Fibroblast of lung (primary cell): ENCODE measurements around the gene HEBP2. TPM values are rescaled to one million over a fixed set of nuclear protein-coding genes. Genes with fewer than 3 reads are reported as not detected.
A peak's percentile ranks its signal among the peaks of the same experiment; 100 is the strongest.

Experiments
- DNase-seq, 2 donors: peaks; one replicate each; pipeline versions ENCODE4 v3.0.0 to v3.0.0-alpha.2; 2010; ENCODE audit warnings: low read depth in 2 of 2
- H2AFZ ChIP-seq: 2 replicates; pipeline ENCODE4 v1.5.1; 2012; ENCODE audit warnings: low read length, control low read depth, inconsistent platforms
- H3K27ac ChIP-seq: 2 replicates; pipeline ENCODE4 v1.5.1; 2011; ENCODE audit warnings: low read length, control low read depth; ENCODE audit not compliant: insufficient read depth
- H3K27me3 ChIP-seq: 2 replicates; pipeline ENCODE4 v1.5.1; 2011; ENCODE audit warnings: mild to moderate bottlenecking, low read length; ENCODE audit not compliant: control insufficient read depth, insufficient read depth
- H3K36me3 ChIP-seq: 2 replicates; pipeline ENCODE4 v1.5.1; 2011; ENCODE audit warnings: low read length; ENCODE audit not compliant: control insufficient read depth, insufficient read depth
- H3K4me1 ChIP-seq: 2 replicates; pipeline ENCODE4 v1.5.1; 2011; ENCODE audit warnings: low read length; ENCODE audit not compliant: control insufficient read depth, insufficient read depth; ENCODE audit errors: extremely low read depth
- H3K4me2 ChIP-seq: 2 replicates; pipeline ENCODE4 v1.5.1; 2011; ENCODE audit warnings: low read length, control low read depth; ENCODE audit not compliant: insufficient read depth; ENCODE audit errors: extremely low read depth
- H3K4me3 ChIP-seq, 4 experiments: fragments of 200-600 bp in 1 of 4; sonication (generic) in 1 of 4; replicated peaks in 1 of 4; 2 replicates each; pipeline ENCODE4 v1.5.1; 2011 to 2016; ENCODE audit warnings: low read length in 4 of 4, low read depth in 3 of 4, mild to moderate bottlenecking in 3 of 4, control low read depth in 2 of 4, inconsistent platforms in 1 of 4, mixed read lengths in 1 of 4; ENCODE audit not compliant: insufficient read depth in 1 of 4; ENCODE audit errors: control extremely low read depth in 1 of 4
- H3K79me2 ChIP-seq: 2 replicates; pipeline ENCODE4 v1.5.1; 2012; ENCODE audit warnings: mild to moderate bottlenecking, low read length, inconsistent platforms; ENCODE audit not compliant: control insufficient read depth, insufficient read depth
- H3K9ac ChIP-seq: 2 replicates; pipeline ENCODE4 v1.5.1; 2011; ENCODE audit warnings: mild to moderate bottlenecking, low read length, control low read depth; ENCODE audit not compliant: insufficient read depth
- H3K9me3 ChIP-seq: 2 replicates; pipeline ENCODE4 v1.5.1; 2012; ENCODE audit warnings: low read depth, low read length; ENCODE audit not compliant: control insufficient read depth, insufficient read depth
- H4K20me1 ChIP-seq: 2 replicates; pipeline ENCODE4 v1.5.1; 2011; ENCODE audit warnings: low read length; ENCODE audit not compliant: control insufficient read depth, insufficient read depth; ENCODE audit errors: extremely low read depth
- EZH2 ChIP-seq: IDR thresholded peaks from 2 replicates; pipeline ENCODE4 v1.5.1; 2012; ENCODE audit warnings: low read length, control low read depth, mild to moderate bottlenecking; ENCODE audit errors: missing control alignments
- polyA plus RNA-seq, 2 donors: library from polyadenylated mRNA; depleted of rRNA in 1 of 2; stranded (reverse) in 1 of 2; unstranded in 1 of 2; fragments of >200 nt; gene quantifications; 2 replicates each; pipeline ENCODE4 v1.2.1, GENCODE V29; 2011 to 2012; ENCODE audit warnings: missing spikeins in 1 of 2
- total RNA-seq: library from RNA; depleted of rRNA; stranded (reverse); fragments of >200 nt; gene quantifications from 2 replicates; pipeline ENCODE4 v1.2.1, GENCODE V29; 2014
- TF ChIP-seq, protein P1 (sequence below), 2 donors: IDR thresholded peaks in 1 of 2; conservative IDR thresholded peaks in 1 of 2; 1 replicate in 1 of 2; 2 replicates in 1 of 2; pipeline ENCODE4 v1.5.1; 2011 to 2012; ENCODE audit warnings: low read length in 2 of 2, control low read depth in 1 of 2, inconsistent platforms in 1 of 2, low read depth in 1 of 2, mild to moderate bottlenecking in 1 of 2

HEBP2 gene
- total and polyA plus RNA-seq, 2 donors (not counting 1 experiment from before 2014, with no cell fraction given) = 21.5 to 30.0 TPM

DNA sequence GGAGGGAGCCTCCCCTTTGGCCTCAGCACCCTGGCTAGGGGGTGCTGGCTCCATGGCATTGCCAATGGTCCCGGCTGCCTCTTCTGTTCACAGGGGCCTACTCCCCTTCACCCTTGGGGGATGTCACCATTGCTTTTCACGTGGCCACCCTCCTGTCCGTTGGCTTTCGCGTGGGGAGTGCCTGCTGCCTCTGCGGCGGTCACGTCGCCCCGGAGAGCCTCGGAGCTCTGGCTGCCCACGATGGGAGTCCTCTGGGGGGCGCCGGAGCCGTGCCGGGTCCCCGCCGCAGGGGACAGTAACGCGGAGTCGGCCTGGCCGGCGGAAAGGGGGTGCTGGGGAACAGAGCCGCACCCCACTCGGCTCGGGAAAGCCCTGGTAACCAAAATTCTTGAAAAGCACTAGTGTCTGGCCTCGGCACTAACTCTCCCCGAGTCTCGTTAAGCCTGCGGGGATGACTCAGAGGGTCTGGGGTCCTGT is 661 bp upstream of the HEBP2 start:
- TF ChIP-seq EZH2 = no peak
- TF ChIP-seq, protein P1, sequence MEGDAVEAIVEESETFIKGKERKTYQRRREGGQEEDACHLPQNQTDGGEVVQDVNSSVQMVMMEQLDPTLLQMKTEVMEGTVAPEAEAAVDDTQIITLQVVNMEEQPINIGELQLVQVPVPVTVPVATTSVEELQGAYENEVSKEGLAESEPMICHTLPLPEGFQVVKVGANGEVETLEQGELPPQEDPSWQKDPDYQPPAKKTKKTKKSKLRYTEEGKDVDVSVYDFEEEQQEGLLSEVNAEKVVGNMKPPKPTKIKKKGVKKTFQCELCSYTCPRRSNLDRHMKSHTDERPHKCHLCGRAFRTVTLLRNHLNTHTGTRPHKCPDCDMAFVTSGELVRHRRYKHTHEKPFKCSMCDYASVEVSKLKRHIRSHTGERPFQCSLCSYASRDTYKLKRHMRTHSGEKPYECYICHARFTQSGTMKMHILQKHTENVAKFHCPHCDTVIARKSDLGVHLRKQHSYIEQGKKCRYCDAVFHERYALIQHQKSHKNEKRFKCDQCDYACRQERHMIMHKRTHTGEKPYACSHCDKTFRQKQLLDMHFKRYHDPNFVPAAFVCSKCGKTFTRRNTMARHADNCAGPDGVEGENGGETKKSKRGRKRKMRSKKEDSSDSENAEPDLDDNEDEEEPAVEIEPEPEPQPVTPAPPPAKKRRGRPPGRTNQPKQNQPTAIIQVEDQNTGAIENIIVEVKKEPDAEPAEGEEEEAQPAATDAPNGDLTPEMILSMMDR (conservative IDR thresholded peaks at IDR 0.05 in 1 of 2, IDR thresholded peaks at IDR 0.05 in 1 of 2; ENCODE audit: low read depth in 1 of 2, low read length in 2 of 2) = peak; percentile 14
- H3K36me3 ChIP-seq = peaks cover 7% of the 10 kb centered on the region
- peak overlapping the region; percentile 88 for H2AFZ ChIP-seq
- peak overlapping the region; percentile 72 to 91 (median 75) for H3K4me3 ChIP-seq
- peak overlapping the region; percentile 52 for H3K27ac ChIP-seq
- no peaks in the 10 kb centered on the region for H3K27me3 ChIP-seq
- H3K4me1 ChIP-seq = no peaks in the 10 kb centered on the region
- H3K4me2 ChIP-seq = peak overlapping the region; percentile 90
- peak overlapping the region; percentile 68 for H3K9ac ChIP-seq
- H3K79me2 ChIP-seq = no peaks in the 10 kb centered on the region
- DNase-seq = peak in 1 of 2 donors; percentile 20
- no peaks in the 10 kb centered on the region for H3K9me3 ChIP-seq
- no peaks in the 10 kb centered on the region for H4K20me1 ChIP-seq

GRCh38 chr6:138404666-138405337 is 779 bp downstream of the HEBP2 start:
- TF ChIP-seq, protein P1 (conservative IDR thresholded peaks at IDR 0.05 in 1 of 2, IDR thresholded peaks at IDR 0.05 in 1 of 2; ENCODE audit: low read depth in 1 of 2, low read length in 2 of 2) = no peak
- TF ChIP-seq EZH2 = no peak
- peak overlapping the region; percentile 75 for H3K4me2 ChIP-seq
- H3K4me3 ChIP-seq = peak overlapping the region; percentile 72 to 91 (median 78)
- no peaks in the 10 kb centered on the region for H3K79me2 ChIP-seq
- peak overlapping the region; percentile 55 for H2AFZ ChIP-seq
- no peaks in the 10 kb centered on the region for H3K9me3 ChIP-seq
- H3K36me3 ChIP-seq = peaks cover 12% of the 10 kb centered on the region
- H4K20me1 ChIP-seq = no peaks in the 10 kb centered on the region
- DNase-seq = peak in 1 of 2 donors; percentile 5
- H3K9ac ChIP-seq = peak overlapping the region; percentile 68
- H3K4me1 ChIP-seq = no peaks in the 10 kb centered on the region
- H3K27ac ChIP-seq = peak overlapping the region; percentile 52
- H3K27me3 ChIP-seq = no peaks in the 10 kb centered on the region

DNA sequence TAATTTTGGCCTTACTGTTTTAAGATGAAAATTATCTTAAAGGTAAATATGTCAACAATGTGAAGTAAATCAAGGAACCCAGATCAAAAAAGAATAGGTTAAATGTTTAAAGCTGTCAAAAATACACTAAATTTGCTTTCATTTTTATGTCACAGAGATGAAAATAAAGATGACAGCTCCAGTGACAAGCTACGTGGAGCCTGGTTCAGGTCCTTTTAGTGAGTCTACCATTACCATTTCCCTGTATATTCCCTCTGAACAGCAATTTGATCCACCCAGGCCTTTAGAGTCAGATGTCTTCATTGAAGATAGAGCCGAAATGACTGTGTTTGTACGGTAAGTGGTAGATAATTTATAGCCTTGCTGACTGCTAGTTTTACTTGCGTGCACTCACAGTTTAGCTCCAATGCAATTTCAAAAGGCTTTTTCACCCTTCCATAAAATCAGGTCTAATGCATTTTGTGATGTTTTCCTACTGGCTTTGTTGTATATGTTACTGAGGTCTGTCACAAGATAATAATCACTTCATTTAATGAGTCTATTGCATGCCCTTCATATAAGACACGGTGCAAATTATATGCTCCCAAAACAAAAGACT is 1.9 kb downstream of the HEBP2 start:
- H3K27ac ChIP-seq = no peak overlapping the region
- no peaks in the 10 kb centered on the region for H3K79me2 ChIP-seq
- peaks cover 8% of the 10 kb centered on the region for H3K4me1 ChIP-seq
- no peak overlapping the region for H3K4me2 ChIP-seq
- H2AFZ ChIP-seq = no peak overlapping the region
- peaks cover 12% of the 10 kb centered on the region for H3K36me3 ChIP-seq
- H3K4me3 ChIP-seq = no peak overlapping the region
- no peaks in the 10 kb centered on the region for H3K27me3 ChIP-seq
- H3K9me3 ChIP-seq = no peaks in the 10 kb centered on the region
- no peak for TF ChIP-seq EZH2
- TF ChIP-seq, protein P1 (conservative IDR thresholded peaks at IDR 0.05 in 1 of 2, IDR thresholded peaks at IDR 0.05 in 1 of 2; ENCODE audit: low read depth in 1 of 2, low read length in 2 of 2) = no peak
- H3K9ac ChIP-seq = no peak overlapping the region
- H4K20me1 ChIP-seq = no peaks in the 10 kb centered on the region
- DNase-seq = no peak
